ENCODE data around the gene C4orf51.

Gene C4orf51

GRCh38 chr4:145760961-145761929 lies 81.3 kb downstream of the C4orf51 start:
- no peak for DNase-seq

- DNase-seq, result no peak
Observed at GRCh38 chr4:145762719-145763118, 82.8 kb downstream of the C4orf51 start.

GRCh38 chr4:145763399-145763798 lies 83.5 kb downstream of the C4orf51 start:
- no peak for DNase-seq

GRCh38 chr4:145766273-145766672 lies 86.3 kb downstream of the C4orf51 start:
- DNase-seq, result no peak

GRCh38 chr4:145769450-145770037 lies 89.6 kb downstream of the C4orf51 start:
- DNase-seq, result no peak

GRCh38 chr4:145770124-145770523 lies 90.2 kb downstream of the C4orf51 start:
- no peak for DNase-seq

GRCh38 chr4:145772347-145772746 lies 92.4 kb downstream of the C4orf51 start:
- no peak for DNase-seq

- DNase-seq, result no peak
Observed at GRCh38 chr4:145773581-145774234, 93.8 kb downstream of the C4orf51 start.

- no peak for DNase-seq
Observed at GRCh38 chr4:145774473-145774872, 94.5 kb downstream of the C4orf51 start.

GRCh38 chr4:145775406-145775805 lies 95.5 kb downstream of the C4orf51 start:
- no peak for DNase-seq

GRCh38 chr4:145776208-145776607 lies 96.3 kb downstream of the C4orf51 start:
- no peak for DNase-seq

- no peak for DNase-seq
Observed at GRCh38 chr4:145779319-145779801, 99.4 kb downstream of the C4orf51 start.

GRCh38 chr4:145781351-145781750 lies 101.4 kb downstream of the C4orf51 start:
- DNase-seq, result no peak

Measured in NCI-H82 (cell line).